H1 (cell line): ENCODE measurements around the gene P2RX1. TPM values are rescaled to one million over a fixed set of nuclear protein-coding genes. Genes with fewer than 3 reads are reported as not detected.

Experiments
- CBX8 ChIP-seq: fragments of 300-800, 300-1000 bp; sonication (generic); IDR thresholded peaks from 2 replicates; pipeline ENCODE4 v1.7.1; 2016; ENCODE audit warnings: low read depth, low read length, borderline replicate concordance
- FOSL1 ChIP-seq: IDR thresholded peaks from 2 replicates; pipeline ENCODE4 v1.6.1; 2011; ENCODE audit warnings: mild to moderate bottlenecking, low read depth, low read length, moderate library complexity; ENCODE audit not compliant: insufficient read depth
- KDM4A ChIP-seq: IDR thresholded peaks from one replicate; pipeline ENCODE4 v1.7.1; 2012; ENCODE audit warnings: low read depth, mild to moderate bottlenecking, moderate library complexity, low read length, inconsistent platforms; ENCODE audit not compliant: severe bottlenecking
- MAX ChIP-seq: IDR thresholded peaks from 2 replicates; pipeline ENCODE4 v1.6.1; 2012; ENCODE audit warnings: inconsistent platforms
- polyA plus RNA-seq, 7 experiments: library from polyadenylated mRNA; depleted of rRNA in 3 of 7; stranded (reverse) in 5 of 7; unstranded in 2 of 7; fragments of >200 nt in 5 of 7; fragments of 200-250 nt in 2 of 7; gene quantifications; 1 replicate in 5 of 7; 2 replicates in 1 of 7; 4 replicates in 1 of 7; pipeline versions ENCODE4 v1.2.1 to v1.2.3, GENCODE V29; 2011 to 2013; ENCODE audit warnings: missing spikeins in 2 of 7, mixed read lengths in 2 of 7
- total RNA-seq: library from RNA; stranded (reverse); fragmentation: NEBNext Ultra II Directional; extraction: Animal tissue kit (Norgen Biotek cat#: 25700); gene quantifications from 2 replicates; pipeline ENCODE4 v1.2.1, GENCODE V29; 2021

P2RX1 gene
- total and polyA plus RNA-seq, 2 of the 8 experiments (the other 6 are each of a cell fraction or from before 2014, with no cell fraction given) = 0.45 to 1.1 TPM

- no peak for TF ChIP-seq KDM4A
- no peak for TF ChIP-seq FOSL1
- no peak for TF ChIP-seq MAX
- no peak for TF ChIP-seq CBX8
Observed at GRCh38 chr17:3895354-3895753, 20.9 kb downstream of the P2RX1 start (continued).
